ENCODE results near the gene CLEC17A. TPM values are rescaled to one million over a fixed set of nuclear protein-coding genes. Genes with fewer than 3 reads are reported as not detected.

CLEC17A gene
- total RNA-seq, 6 experiments from 2014 or later: not detected

GRCh38 chr19:14648506-14648905 lies 65.6 kb downstream of the CLEC17A start:
- TF ChIP-seq CTCF (IDR thresholded peaks at IDR 0.05): no peak
- no peak for TF ChIP-seq POLR2A (IDR thresholded peaks at IDR 0.05)

GRCh38 chr19:14649020-14649419 lies 66.1 kb downstream of the CLEC17A start:
- no peaks in the 10 kb centered on the region for H3K9me3 ChIP-seq
- H3K4me3 ChIP-seq: no peak overlapping the region
- H3K4me1 ChIP-seq: no peaks in the 10 kb centered on the region
- TF ChIP-seq CTCF (IDR thresholded peaks at IDR 0.05): no peak
- no peak for TF ChIP-seq POLR2A (IDR thresholded peaks at IDR 0.05)
- intact Hi-C loops (cut with DNase I): no loop called here
- no peak overlapping the region for H3K27ac ChIP-seq
- no peaks in the 10 kb centered on the region for H3K36me3 ChIP-seq
- H3K27me3 ChIP-seq: no peaks in the 10 kb centered on the region
- DNase-seq (no peak), ATAC-seq (no peak)
- WGBS (ENCODE audit: insufficient coverage, low coverage, low lambda C conversion rate, missing lambda C conversion rate): 43% methylated on average over 4 of the region's 4 CpGs

More at GRCh38 chr19:14648506-14648905, 65.6 kb downstream of the CLEC17A start:
- Histone ChIP-seq H3K9me3 (no peaks in the 10 kb centered on the region), H3K4me1 (no peaks in the 10 kb centered on the region), H3K27ac (no peak overlapping the region), H3K36me3 (no peaks in the 10 kb centered on the region), H3K4me3 (no peak overlapping the region), H3K27me3 (no peaks in the 10 kb centered on the region)
- intact Hi-C loops (cut with DNase I): no loop called here
- DNase-seq (no peak), ATAC-seq (no peak)
- 67% methylated on average over 2 of the region's 2 CpGs for WGBS (ENCODE audit: insufficient coverage, low coverage, low lambda C conversion rate, missing lambda C conversion rate)

- Histone ChIP-seq H3K27me3 (no peaks in the 10 kb centered on the region), H3K4me1 (no peaks in the 10 kb centered on the region), H3K27ac (no peak overlapping the region), H3K36me3 (no peaks in the 10 kb centered on the region), H3K4me3 (no peak overlapping the region), H3K9me3 (no peaks in the 10 kb centered on the region)
- TF ChIP-seq CTCF (IDR thresholded peaks at IDR 0.05) (no peak), POLR2A (IDR thresholded peaks at IDR 0.05) (no peak)
- WGBS (ENCODE audit: insufficient coverage, low coverage, low lambda C conversion rate, missing lambda C conversion rate): 52% methylated on average over 2 of the region's 2 CpGs
- DNase-seq: no peak
- intact Hi-C loops (cut with DNase I): no loop called here
- ATAC-seq: no peak
Observed at GRCh38 chr19:14650161-14650560, 67.3 kb downstream of the CLEC17A start.

- no peak for TF ChIP-seq CTCF (IDR thresholded peaks at IDR 0.05)
- TF ChIP-seq POLR2A (IDR thresholded peaks at IDR 0.05): no peak
- H3K27ac ChIP-seq: no peak overlapping the region
Observed at GRCh38 chr19:14654786-14655560, 72.1 kb downstream of the CLEC17A start.

More at GRCh38 chr19:14654786-14655560, 72.1 kb downstream of the CLEC17A start:
- ATAC-seq (no peak), DNase-seq (no peak)
- no peaks in the 10 kb centered on the region for H3K27me3 ChIP-seq
- no peaks in the 10 kb centered on the region for H3K9me3 ChIP-seq
- 52% methylated on average over 7 of the region's 7 CpGs for WGBS (ENCODE audit: insufficient coverage, low coverage, low lambda C conversion rate, missing lambda C conversion rate)
- H3K36me3 ChIP-seq: no peaks in the 10 kb centered on the region
- no peak overlapping the region for H3K4me3 ChIP-seq
- intact Hi-C loops (cut with DNase I): no loop called here
- H3K4me1 ChIP-seq: no peaks in the 10 kb centered on the region
